ENCODE results near the gene POLA2. TPM values are rescaled to one million over a fixed set of nuclear protein-coding genes. Genes with fewer than 3 reads are reported as not detected.

POLA2 gene
- polyA plus RNA-seq, 3 donors, result 4.0 to 8.3 (median 5.2) TPM

DNA sequence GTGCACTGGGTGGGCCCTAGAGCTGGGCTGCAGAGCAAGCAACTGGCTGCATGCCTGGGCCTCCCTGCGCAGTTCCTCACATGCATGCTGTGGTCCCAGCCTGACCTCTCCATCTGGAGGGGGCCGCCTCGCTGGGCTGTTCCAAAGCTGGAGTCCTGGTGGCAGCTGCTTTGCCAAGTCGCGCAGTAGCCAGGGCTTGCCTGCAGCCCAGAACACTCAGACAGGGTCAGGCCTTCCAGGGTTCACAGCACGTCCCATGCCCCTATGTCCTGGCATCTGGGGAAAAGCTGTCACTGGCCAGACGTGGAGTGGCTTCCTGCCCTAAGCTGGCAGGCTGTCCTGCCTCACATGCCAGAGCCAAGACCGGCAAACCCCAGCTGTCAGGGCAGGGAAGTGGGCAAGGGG lies 36.4 kb downstream of the POLA2 start:
- Histone ChIP-seq H4K20me1 (ENCODE audit: insufficient read depth, low read length) (no peaks in the 10 kb centered on the region), H3K27ac (ENCODE audit: low read depth in 1 of 2, low read length in 2 of 2) (no peak overlapping the region), H3K4me3 (replicated peaks in 1 of 3; ENCODE audit: low read depth in 2 of 3, low read length in 3 of 3) (no peak overlapping the region), H3K4me1 (ENCODE audit: control insufficient read depth in 1 of 2, insufficient read depth in 2 of 2, low read length in 2 of 2) (peaks cover 16 to 24% of the 10 kb centered on the region in 2 donors), H3K4me2 (replicated peaks; ENCODE audit: extremely low read depth, low read length, poor library complexity, severe bottlenecking) (no peak overlapping the region), H3K9me3 (replicated peaks in 1 of 2; ENCODE audit: control insufficient read depth in 1 of 2, insufficient read depth in 1 of 2, low read length in 2 of 2) (no peaks in the 10 kb centered on the region), H3K36me3 (replicated peaks in 1 of 2; ENCODE audit: control insufficient read depth in 1 of 2, insufficient read depth in 2 of 2, low read length in 2 of 2) (peaks cover 36 to 50% of the 10 kb centered on the region in 2 donors), H3K27me3 (ENCODE audit: control insufficient read depth in 2 of 2, insufficient read depth in 2 of 2, low read length in 2 of 2) (no peaks in the 10 kb centered on the region), H3K9ac (ENCODE audit: insufficient read depth, low read length, poor library complexity, severe bottlenecking) (no peak overlapping the region), H2AFZ (ENCODE audit: insufficient read depth, low read depth, low read length, poor library complexity, severe bottlenecking) (no peak overlapping the region), H3K79me2 (ENCODE audit: insufficient read depth, low read length) (no peaks in the 10 kb centered on the region)
- WGBS (ENCODE audit: insufficient coverage), result 95% methylated on average over 8 of the region's 8 CpGs
- peaks cover 0 to 2% (median 0%) of the 10 kb centered on the region in 7 donors for H3K9me3 Mint-ChIP-seq
- H3K36me3 Mint-ChIP-seq, result peaks cover 49 to 78% of the 10 kb centered on the region in 2 donors
- TF ChIP-seq, protein P1, sequence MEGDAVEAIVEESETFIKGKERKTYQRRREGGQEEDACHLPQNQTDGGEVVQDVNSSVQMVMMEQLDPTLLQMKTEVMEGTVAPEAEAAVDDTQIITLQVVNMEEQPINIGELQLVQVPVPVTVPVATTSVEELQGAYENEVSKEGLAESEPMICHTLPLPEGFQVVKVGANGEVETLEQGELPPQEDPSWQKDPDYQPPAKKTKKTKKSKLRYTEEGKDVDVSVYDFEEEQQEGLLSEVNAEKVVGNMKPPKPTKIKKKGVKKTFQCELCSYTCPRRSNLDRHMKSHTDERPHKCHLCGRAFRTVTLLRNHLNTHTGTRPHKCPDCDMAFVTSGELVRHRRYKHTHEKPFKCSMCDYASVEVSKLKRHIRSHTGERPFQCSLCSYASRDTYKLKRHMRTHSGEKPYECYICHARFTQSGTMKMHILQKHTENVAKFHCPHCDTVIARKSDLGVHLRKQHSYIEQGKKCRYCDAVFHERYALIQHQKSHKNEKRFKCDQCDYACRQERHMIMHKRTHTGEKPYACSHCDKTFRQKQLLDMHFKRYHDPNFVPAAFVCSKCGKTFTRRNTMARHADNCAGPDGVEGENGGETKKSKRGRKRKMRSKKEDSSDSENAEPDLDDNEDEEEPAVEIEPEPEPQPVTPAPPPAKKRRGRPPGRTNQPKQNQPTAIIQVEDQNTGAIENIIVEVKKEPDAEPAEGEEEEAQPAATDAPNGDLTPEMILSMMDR (IDR thresholded peaks at IDR 0.05), result no peak
- intact Hi-C loops (cut with micrococcal nuclease), result no loop called here
- no peak overlapping the region for H3K27ac Mint-ChIP-seq
- H3K27me3 Mint-ChIP-seq (ENCODE audit: low read depth in 3 of 3), result no peaks in the 10 kb centered on the region
- H3K4me3 Mint-ChIP-seq, result no peak overlapping the region
- DNase-seq, result no peak
- peaks cover 25% of the 10 kb centered on the region for H3K4me1 Mint-ChIP-seq

DNA sequence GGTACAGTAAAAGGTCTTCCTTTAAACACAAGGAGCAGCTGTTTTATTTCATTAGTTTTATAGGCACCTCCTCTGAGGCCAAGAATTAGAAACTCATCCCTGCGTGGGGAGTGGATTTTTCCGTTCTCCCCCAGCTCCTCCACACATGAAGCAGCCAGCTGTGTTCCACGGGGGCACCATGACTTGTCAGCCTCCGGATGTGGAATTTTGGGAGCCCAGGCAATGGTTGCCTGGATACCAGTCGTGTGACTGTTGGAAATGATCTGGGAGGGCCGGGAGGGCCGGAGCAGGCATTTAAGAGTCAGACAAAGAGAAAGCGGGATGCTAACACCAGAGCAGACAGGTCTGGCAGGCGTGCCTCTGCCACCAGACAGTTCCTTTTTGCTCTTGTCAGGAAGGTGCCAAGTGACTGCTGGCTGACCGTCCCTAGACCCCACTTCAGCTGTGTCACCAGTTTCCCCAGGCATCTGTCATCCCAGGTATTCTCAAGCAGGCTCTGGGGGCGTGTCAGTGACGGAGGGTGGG lies 37.0 kb downstream of the POLA2 start:
- WGBS (ENCODE audit: insufficient coverage), result 97% methylated on average over 9 of the region's 12 CpGs
- no peaks in the 10 kb centered on the region for H4K20me1 ChIP-seq (ENCODE audit: insufficient read depth, low read length)
- peaks cover 0 to 3% (median 0%) of the 10 kb centered on the region in 7 donors for H3K9me3 Mint-ChIP-seq
- TF ChIP-seq, protein P1 (IDR thresholded peaks at IDR 0.05), result no peak
- H3K4me1 ChIP-seq (ENCODE audit: control insufficient read depth in 1 of 2, insufficient read depth in 2 of 2, low read length in 2 of 2), result peaks cover 10 to 18% of the 10 kb centered on the region in 2 donors
- H3K36me3 Mint-ChIP-seq, result peaks cover 50 to 74% of the 10 kb centered on the region in 2 donors
- H3K9ac ChIP-seq (ENCODE audit: insufficient read depth, low read length, poor library complexity, severe bottlenecking), result no peak overlapping the region
- H3K27ac Mint-ChIP-seq, result peak overlapping the region in 3 of 7 donors; percentile 20 to 66 (median 48)
- H3K27me3 ChIP-seq (ENCODE audit: control insufficient read depth in 2 of 2, insufficient read depth in 2 of 2, low read length in 2 of 2), result no peaks in the 10 kb centered on the region
- H2AFZ ChIP-seq (ENCODE audit: insufficient read depth, low read depth, low read length, poor library complexity, severe bottlenecking), result no peak overlapping the region
- H3K4me2 ChIP-seq (replicated peaks; ENCODE audit: extremely low read depth, low read length, poor library complexity, severe bottlenecking), result no peak overlapping the region
- no peak overlapping the region for H3K4me3 Mint-ChIP-seq
- no peaks in the 10 kb centered on the region for H3K79me2 ChIP-seq (ENCODE audit: insufficient read depth, low read length)
- H3K9me3 ChIP-seq (replicated peaks in 1 of 2; ENCODE audit: control insufficient read depth in 1 of 2, insufficient read depth in 1 of 2, low read length in 2 of 2), result no peaks in the 10 kb centered on the region
- peaks cover 19% of the 10 kb centered on the region for H3K4me1 Mint-ChIP-seq
- peaks cover 36 to 50% of the 10 kb centered on the region in 2 donors for H3K36me3 ChIP-seq (replicated peaks in 1 of 2; ENCODE audit: control insufficient read depth in 1 of 2, insufficient read depth in 2 of 2, low read length in 2 of 2)
- intact Hi-C loops (cut with micrococcal nuclease), result no loop called here
- DNase-seq, result no peak
- no peaks in the 10 kb centered on the region for H3K27me3 Mint-ChIP-seq (ENCODE audit: low read depth in 3 of 3)
- H3K4me3 ChIP-seq (replicated peaks in 1 of 3; ENCODE audit: low read depth in 2 of 3, low read length in 3 of 3), result no peak overlapping the region
- H3K27ac ChIP-seq (ENCODE audit: low read depth in 1 of 2, low read length in 2 of 2), result no peak overlapping the region
